Endothelial cell of umbilical vein (primary cell): Measurements from ENCODE around the gene ETV6. TPM values are rescaled to one million over a fixed set of nuclear protein-coding genes. Genes with fewer than 3 reads are reported as not detected.

Experiments used
- BruUV-seq: library from RNA; stranded (reverse); fragments of 400-500 nt; replicated peaks from 2 replicates; lab custom pipeline; 2021; lab: Mats Ljungman, UMichigan
- CTCF ChIA-PET: fragments of 300-600, 350-600 bp; sonication (Branson Sonifier 250); formaldehyde crosslinking; loops from one replicate; lab custom pipeline; 2021; ENCODE audit warnings: antibody characterized with exemption, inconsistent platforms; lab: Charles Lee
- POLR2A ChIA-PET: fragments of 300-600, 350-600 bp; sonication (Branson Sonifier 250); formaldehyde crosslinking; loops from one replicate; lab custom pipeline; 2021; ENCODE audit warnings: antibody characterized with exemption, inconsistent platforms; lab: Charles Lee
- DNase-seq: peaks from one replicate; pipeline ENCODE4 v3.0.0-alpha.2; 2011; ENCODE audit warnings: low read depth, low spot score
- FAIRE-seq: peaks from 2 replicates; lab custom pipeline; 2011; peaks lifted over from hg19 to GRCh38; lab: Jason Lieb, UNC
- H2AFZ ChIP-seq: 2 replicates; pipeline ENCODE4 v1.6.0; 2012; ENCODE audit warnings: low read depth, low read length, control low read depth, inconsistent platforms
- H3K27ac ChIP-seq: 2 replicates; pipeline ENCODE4 v1.5.1; 2011; ENCODE audit warnings: low read depth, mild to moderate bottlenecking, control low read depth, low read length, moderate library complexity; ENCODE audit not compliant: insufficient read depth
- H3K27me3 ChIP-seq, 2 experiments: 2 replicates each; pipeline versions ENCODE4 v1.6.0 to v1.6.1; 2011; ENCODE audit warnings: low read length in 2 of 2, mixed read lengths in 1 of 2; ENCODE audit not compliant: control insufficient read depth in 2 of 2, insufficient read depth in 2 of 2
- H3K36me3 ChIP-seq, 2 experiments: 2 replicates in 1 of 2; 3 replicates in 1 of 2; pipeline ENCODE4 v1.5.1; 2011; ENCODE audit warnings: low read length in 2 of 2, mild to moderate bottlenecking in 1 of 2, moderate library complexity in 1 of 2; ENCODE audit not compliant: control insufficient read depth in 2 of 2, insufficient read depth in 2 of 2; ENCODE audit errors: extremely low read depth in 1 of 2
- H3K4me1 ChIP-seq: 3 replicates; pipeline ENCODE4 v1.5.1; 2011; ENCODE audit warnings: mild to moderate bottlenecking, low read length; ENCODE audit not compliant: control insufficient read depth, insufficient read depth; ENCODE audit errors: extremely low read depth
- H3K4me2 ChIP-seq: 2 replicates; pipeline ENCODE4 v1.6.1; 2011; ENCODE audit warnings: low read length, control low read depth, mixed read lengths; ENCODE audit not compliant: insufficient read depth
- H3K4me3 ChIP-seq, 3 experiments: fragments of 200-600 bp in 1 of 3; sonication (generic), shearing (Covaris generic) in 1 of 3; replicated peaks in 1 of 3; 2 replicates each; pipeline ENCODE4 v1.5.1; 2011 to 2016; ENCODE audit warnings: control low read depth in 3 of 3, low read length in 3 of 3, mild to moderate bottlenecking in 2 of 3, inconsistent platforms in 1 of 3, low read depth in 1 of 3, moderate library complexity in 1 of 3; ENCODE audit not compliant: insufficient read depth in 1 of 3
- H3K79me2 ChIP-seq: 2 replicates; pipeline ENCODE4 v1.6.0; 2012; ENCODE audit warnings: low read length, inconsistent platforms; ENCODE audit not compliant: control insufficient read depth, insufficient read depth
- H3K9ac ChIP-seq: replicated peaks from 2 replicates; pipeline ENCODE3; 2011; ENCODE audit warnings: low read length, control low read depth; ENCODE audit not compliant: insufficient read depth; ENCODE audit errors: extremely low read depth
- H3K9me1 ChIP-seq: replicated peaks from 3 replicates; pipeline ENCODE4 v1.6.0; 2011; ENCODE audit warnings: mild to moderate bottlenecking, low read length; ENCODE audit not compliant: control insufficient read depth, insufficient read depth; ENCODE audit errors: extremely low read depth
- H3K9me3 ChIP-seq: replicated peaks from 2 replicates; pipeline ENCODE4 v1.5.1; 2012; ENCODE audit warnings: low read length, inconsistent platforms; ENCODE audit not compliant: control insufficient read depth, insufficient read depth
- H4K20me1 ChIP-seq: replicated peaks from 2 replicates; pipeline ENCODE3; 2011; ENCODE audit warnings: mild to moderate bottlenecking, low read length; ENCODE audit not compliant: control insufficient read depth, insufficient read depth; ENCODE audit errors: extremely low read depth
- CTCF ChIP-seq, 2 donors: IDR thresholded peaks; 1 replicate in 1 of 2; 2 replicates in 1 of 2; pipeline ENCODE4 v1.5.1; 2011; ENCODE audit warnings: low read length in 2 of 2, mild to moderate bottlenecking in 2 of 2, moderate library complexity in 2 of 2, control low read depth in 1 of 2, inconsistent platforms in 1 of 2, low read depth in 1 of 2; ENCODE audit not compliant: insufficient read depth in 1 of 2; ENCODE audit errors: extremely low read depth in 1 of 2
- EZH2 ChIP-seq: IDR thresholded peaks from 2 replicates; pipeline ENCODE4 v1.6.1; 2012; ENCODE audit warnings: borderline replicate concordance, low read depth, mild to moderate bottlenecking, moderate library complexity, low read length, inconsistent platforms; ENCODE audit not compliant: severe bottlenecking
- FOS ChIP-seq: IDR thresholded peaks from 2 replicates; pipeline ENCODE4 v1.6.1; 2011; ENCODE audit warnings: mild to moderate bottlenecking, low read length, moderate library complexity, borderline replicate concordance; ENCODE audit not compliant: insufficient read depth
- GATA2 ChIP-seq: IDR thresholded peaks from 2 replicates; pipeline ENCODE4 v1.7.0; 2011; ENCODE audit warnings: low read depth, mild to moderate bottlenecking, moderate library complexity, mixed read lengths, low read length; ENCODE audit not compliant: insufficient read length, insufficient read depth
- JUN ChIP-seq: IDR thresholded peaks from 2 replicates; pipeline ENCODE4 v1.6.1; 2011; ENCODE audit warnings: borderline replicate concordance, low read depth; ENCODE audit not compliant: insufficient read length, insufficient read depth
- MAX ChIP-seq: IDR thresholded peaks from 2 replicates; pipeline ENCODE4 v1.6.1; 2011; ENCODE audit not compliant: insufficient read depth, insufficient read length
- MYC ChIP-seq: IDR thresholded peaks from one replicate; pipeline ENCODE4 v1.6.1; 2011; ENCODE audit warnings: mild to moderate bottlenecking, low read depth, low read length
- POLR2A ChIP-seq: IDR thresholded peaks from 2 replicates; pipeline ENCODE4 v1.6.1; 2012; ENCODE audit warnings: low read depth, mild to moderate bottlenecking, control low read depth, low read length
- POLR2AphosphoS5 ChIP-seq: IDR thresholded peaks from 2 replicates; pipeline ENCODE4 v1.6.1; 2012; ENCODE audit warnings: low read depth, mild to moderate bottlenecking, control low read depth, low read length, moderate library complexity; ENCODE audit not compliant: insufficient read depth
- dilution Hi-C: fragments of 300-500 bp; cut with MboI; formaldehyde crosslinking; loops from one replicate; pipeline ENCODE4 v1.15.0; 2019; ENCODE audit warnings: low sequenced_read_pairs; ENCODE audit not compliant: extremely low pct_ligation_motif_present
- intact Hi-C: fragments of 100-400 bp; cut with micrococcal nuclease; formaldehyde crosslinking; loops from one replicate; pipeline ENCODE4 v1.10.0; 2022
- polyA plus RNA-seq, 4 experiments: library from polyadenylated mRNA; depleted of rRNA in 3 of 4; stranded (reverse) in 3 of 4; unstranded in 1 of 4; fragments of >200 nt; gene quantifications; 2 replicates each; pipeline versions ENCODE4 v1.2.1 to v1.2.3, GENCODE V29; 2011 to 2012; ENCODE audit warnings: missing spikeins in 1 of 4
- total RNA-seq: library from RNA; stranded (reverse); gene quantifications from 2 replicates; pipeline ENCODE4 v1.2.3, GENCODE V29; 2021

Gene ETV6
- total and polyA plus RNA-seq, 2 donors (not counting 3 experiments of a cell fraction or from before 2014, with no cell fraction given), result 15.9 to 57.1 TPM

- no peak overlapping the region for H3K9ac ChIP-seq
- dilution Hi-C loops (no loop called here), intact Hi-C loops (no loop called here)
- FAIRE-seq (no peak), DNase-seq (no peak)
- CTCF ChIA-PET, result no interaction called here
- no peaks in the 10 kb centered on the region for H3K9me1 ChIP-seq
- H3K36me3 ChIP-seq, result no peaks in the 10 kb centered on the region
- no peaks in the 10 kb centered on the region for H4K20me1 ChIP-seq
- H3K9me3 ChIP-seq, result no peaks in the 10 kb centered on the region
- peaks cover 0 to 4% of the 10 kb centered on the region in 2 experiments for H3K27me3 ChIP-seq
- H3K4me3 ChIP-seq, result no peak overlapping the region
- no peaks in the 10 kb centered on the region for H3K4me1 ChIP-seq
- TF ChIP-seq MYC (no peak), POLR2AphosphoS5 (no peak), CTCF (IDR thresholded peaks at IDR 0.05; ENCODE audit: extremely low read depth in 1 of 2, insufficient read depth in 1 of 2, low read depth in 1 of 2, low read length in 2 of 2) (no peak), EZH2 (no peak), POLR2A (no peak), FOS (no peak), JUN (no peak), GATA2 (no peak), MAX (no peak)
- no peak overlapping the region for H3K4me2 ChIP-seq
- no TSS peak for BruUV-seq
- POLR2A ChIA-PET, result no interaction called here
- H2AFZ ChIP-seq, result no peak overlapping the region
- no peaks in the 10 kb centered on the region for H3K79me2 ChIP-seq
- no peak overlapping the region for H3K27ac ChIP-seq
Measured at GRCh38 chr12:11941606-11942337, 292.3 kb downstream of the ETV6 start.
